ENCODE measurements around the gene LRMDA. TPM values are rescaled to one million over a fixed set of nuclear protein-coding genes. Genes with fewer than 3 reads are reported as not detected.
A peak's percentile ranks its signal among the peaks of the same experiment; 100 is the strongest.

The LRMDA gene
- total RNA-seq, 1 donor from 2014 or later, result 0.19 TPM

DNA sequence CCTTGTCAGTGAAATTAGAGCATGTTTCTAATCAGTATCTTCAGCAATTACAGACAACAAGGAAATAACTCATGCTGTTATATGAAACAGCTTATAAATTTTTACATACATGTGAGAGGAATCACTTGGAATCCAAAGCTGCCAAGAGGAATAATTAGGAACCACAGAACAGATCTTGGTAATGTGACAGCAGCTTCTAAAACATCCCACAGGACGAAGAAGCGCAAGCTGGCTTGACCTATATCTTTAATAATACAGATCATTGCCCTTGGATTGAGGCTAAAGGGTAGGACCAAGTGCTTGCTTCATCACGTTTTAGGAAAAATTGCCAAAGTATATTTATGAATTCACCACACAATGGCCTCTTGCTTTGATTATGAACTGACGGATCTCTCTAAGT, 869.8 kb downstream of the LRMDA start:
- H3K9me3 Mint-ChIP-seq (ENCODE audit: unreplicated experiment), result peaks cover 7% of the 10 kb centered on the region
- H3K27ac Mint-ChIP-seq (ENCODE audit: unreplicated experiment), result no peak overlapping the region
- no peaks in the 10 kb centered on the region for H3K36me3 Mint-ChIP-seq (ENCODE audit: unreplicated experiment)
- DNase-seq (ENCODE audit: extremely low spot score, unreplicated experiment), result no peak
- no peak overlapping the region for H3K4me3 Mint-ChIP-seq (ENCODE audit: unreplicated experiment)
- no peaks in the 10 kb centered on the region for H3K27me3 Mint-ChIP-seq (ENCODE audit: unreplicated experiment)
- TF ChIP-seq, protein P1, sequence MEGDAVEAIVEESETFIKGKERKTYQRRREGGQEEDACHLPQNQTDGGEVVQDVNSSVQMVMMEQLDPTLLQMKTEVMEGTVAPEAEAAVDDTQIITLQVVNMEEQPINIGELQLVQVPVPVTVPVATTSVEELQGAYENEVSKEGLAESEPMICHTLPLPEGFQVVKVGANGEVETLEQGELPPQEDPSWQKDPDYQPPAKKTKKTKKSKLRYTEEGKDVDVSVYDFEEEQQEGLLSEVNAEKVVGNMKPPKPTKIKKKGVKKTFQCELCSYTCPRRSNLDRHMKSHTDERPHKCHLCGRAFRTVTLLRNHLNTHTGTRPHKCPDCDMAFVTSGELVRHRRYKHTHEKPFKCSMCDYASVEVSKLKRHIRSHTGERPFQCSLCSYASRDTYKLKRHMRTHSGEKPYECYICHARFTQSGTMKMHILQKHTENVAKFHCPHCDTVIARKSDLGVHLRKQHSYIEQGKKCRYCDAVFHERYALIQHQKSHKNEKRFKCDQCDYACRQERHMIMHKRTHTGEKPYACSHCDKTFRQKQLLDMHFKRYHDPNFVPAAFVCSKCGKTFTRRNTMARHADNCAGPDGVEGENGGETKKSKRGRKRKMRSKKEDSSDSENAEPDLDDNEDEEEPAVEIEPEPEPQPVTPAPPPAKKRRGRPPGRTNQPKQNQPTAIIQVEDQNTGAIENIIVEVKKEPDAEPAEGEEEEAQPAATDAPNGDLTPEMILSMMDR (IDR thresholded peaks at IDR 0.05), result no peak
- H3K4me1 Mint-ChIP-seq (ENCODE audit: unreplicated experiment), result peaks cover 36% of the 10 kb centered on the region

DNA sequence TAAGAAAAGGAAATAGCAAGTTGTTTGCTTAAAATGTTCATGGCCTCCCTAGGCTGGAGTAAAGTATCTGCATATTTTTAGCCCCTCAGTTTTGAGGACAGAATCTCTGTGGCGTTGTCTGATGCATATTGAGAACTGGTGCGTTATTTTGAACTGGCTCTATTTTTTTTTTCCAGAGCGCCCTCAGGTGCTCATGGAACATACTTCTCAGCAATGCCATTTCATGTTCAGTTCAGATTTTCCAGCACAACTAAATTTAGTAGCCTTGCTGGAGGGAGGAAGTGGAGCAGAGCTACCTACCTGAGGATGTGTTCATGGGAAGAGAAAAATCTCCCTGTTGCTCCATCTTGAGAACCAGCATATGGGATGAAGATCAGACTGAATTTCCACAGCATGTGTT, 870.5 kb downstream of the LRMDA start:
- H3K9me3 Mint-ChIP-seq (ENCODE audit: unreplicated experiment), result peaks cover 7% of the 10 kb centered on the region
- DNase-seq (ENCODE audit: extremely low spot score, unreplicated experiment), result no peak
- H3K36me3 Mint-ChIP-seq (ENCODE audit: unreplicated experiment), result no peaks in the 10 kb centered on the region
- H3K27me3 Mint-ChIP-seq (ENCODE audit: unreplicated experiment), result no peaks in the 10 kb centered on the region
- no peak overlapping the region for H3K4me3 Mint-ChIP-seq (ENCODE audit: unreplicated experiment)
- TF ChIP-seq, protein P1 (IDR thresholded peaks at IDR 0.05), result peak; percentile 27
- no peak overlapping the region for H3K27ac Mint-ChIP-seq (ENCODE audit: unreplicated experiment)
- peaks cover 38% of the 10 kb centered on the region for H3K4me1 Mint-ChIP-seq (ENCODE audit: unreplicated experiment)

- TF ChIP-seq, protein P1 (IDR thresholded peaks at IDR 0.05), result no peak
- Mint-ChIP-seq H3K4me3 (ENCODE audit: unreplicated experiment) (no peak overlapping the region), H3K4me1 (ENCODE audit: unreplicated experiment) (peaks cover 41% of the 10 kb centered on the region), H3K36me3 (ENCODE audit: unreplicated experiment) (no peaks in the 10 kb centered on the region), H3K27ac (ENCODE audit: unreplicated experiment) (no peak overlapping the region), H3K27me3 (ENCODE audit: unreplicated experiment) (no peaks in the 10 kb centered on the region), H3K9me3 (ENCODE audit: unreplicated experiment) (peaks cover 7% of the 10 kb centered on the region)
- no peak for DNase-seq (ENCODE audit: extremely low spot score, unreplicated experiment)
These were observed 871.1 kb downstream of the LRMDA start for GRCh38 chr10:76302481-76302880.

- Mint-ChIP-seq H3K36me3 (ENCODE audit: unreplicated experiment) (peaks cover 2% of the 10 kb centered on the region), H3K27ac (ENCODE audit: unreplicated experiment) (no peak overlapping the region), H3K27me3 (ENCODE audit: unreplicated experiment) (no peaks in the 10 kb centered on the region), H3K9me3 (ENCODE audit: unreplicated experiment) (peaks cover 7% of the 10 kb centered on the region), H3K4me3 (ENCODE audit: unreplicated experiment) (no peak overlapping the region), H3K4me1 (ENCODE audit: unreplicated experiment) (peaks cover 41% of the 10 kb centered on the region)
- TF ChIP-seq, protein P1 (IDR thresholded peaks at IDR 0.05), result no peak
- DNase-seq (ENCODE audit: extremely low spot score, unreplicated experiment), result no peak
These were observed 871.7 kb downstream of the LRMDA start for GRCh38 chr10:76302961-76303630.

DNA sequence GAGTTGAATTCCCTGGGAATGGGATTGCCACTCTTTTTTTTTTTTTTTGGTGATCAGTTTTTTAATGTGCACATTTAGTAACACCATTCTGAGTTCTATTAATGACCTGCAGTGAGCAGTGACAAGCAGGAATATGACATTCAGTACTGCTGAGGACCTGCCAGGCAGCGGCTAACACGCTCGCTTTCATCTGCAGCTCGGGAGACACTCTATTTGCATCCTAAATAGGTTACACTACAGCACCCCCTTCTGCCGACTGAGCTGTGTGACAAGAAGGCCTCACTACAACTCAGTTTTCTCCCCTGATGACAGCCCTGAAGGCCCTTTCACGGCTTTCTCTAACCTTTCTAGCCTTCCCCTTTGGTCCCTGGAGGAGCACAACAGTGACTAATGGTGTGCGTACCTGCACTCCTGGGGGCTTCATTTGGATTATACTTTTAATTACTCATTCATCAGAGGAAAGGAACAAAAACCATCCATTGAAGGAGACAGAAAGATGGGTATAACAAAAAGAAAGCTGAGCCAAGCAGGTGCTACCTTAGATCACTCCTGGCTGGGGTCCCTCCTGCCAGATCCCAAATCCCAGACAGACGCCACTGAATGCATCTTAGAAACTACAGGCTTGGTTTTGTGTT, 872.4 kb downstream of the LRMDA start:
- peaks cover 4% of the 10 kb centered on the region for H3K36me3 Mint-ChIP-seq (ENCODE audit: unreplicated experiment)
- H3K9me3 Mint-ChIP-seq (ENCODE audit: unreplicated experiment), result peaks cover 7% of the 10 kb centered on the region
- H3K27ac Mint-ChIP-seq (ENCODE audit: unreplicated experiment), result peak overlapping the region; percentile 20
- peaks cover 41% of the 10 kb centered on the region for H3K4me1 Mint-ChIP-seq (ENCODE audit: unreplicated experiment)
- no peaks in the 10 kb centered on the region for H3K27me3 Mint-ChIP-seq (ENCODE audit: unreplicated experiment)
- DNase-seq (ENCODE audit: extremely low spot score, unreplicated experiment), result no peak
- TF ChIP-seq, protein P1 (IDR thresholded peaks at IDR 0.05), result peak; percentile 72
- no peak overlapping the region for H3K4me3 Mint-ChIP-seq (ENCODE audit: unreplicated experiment)
